Astrocyte (in vitro differentiated cells and primary cell): Measurements from ENCODE around the gene DNAJC17. TPM values are rescaled to one million over a fixed set of nuclear protein-coding genes. Genes with fewer than 3 reads are reported as not detected.

ENCODE experiments used
- DNase-seq: peaks from one replicate; pipeline ENCODE4 v3.0.0-alpha.2; 2010; ENCODE audit warnings: low read depth
- FAIRE-seq: peaks from 2 replicates; lab custom pipeline; 2011; peaks lifted over from hg19 to GRCh38; lab: Jason Lieb, UNC
- H2AFZ ChIP-seq: 2 replicates; pipeline ENCODE4 v1.6.0; 2012; ENCODE audit warnings: low read depth, low read length, inconsistent platforms
- H3K27ac ChIP-seq: 2 replicates; pipeline ENCODE4 v1.5.1; 2011; ENCODE audit warnings: low read depth, low read length, inconsistent platforms
- H3K27me3 ChIP-seq: 2 replicates; pipeline ENCODE4 v1.6.0; 2011; ENCODE audit warnings: low read length, inconsistent platforms; ENCODE audit not compliant: insufficient read depth
- H3K36me3 ChIP-seq: 2 replicates; pipeline ENCODE4 v1.5.1; 2011; ENCODE audit warnings: low read length, inconsistent platforms; ENCODE audit not compliant: insufficient read depth
- H3K4me1 ChIP-seq: 2 replicates; pipeline ENCODE4 v1.5.1; 2011; ENCODE audit warnings: low read length, inconsistent platforms; ENCODE audit not compliant: insufficient read depth
- H3K4me2 ChIP-seq: 2 replicates; pipeline ENCODE4 v1.6.0; 2012; ENCODE audit warnings: low read length, inconsistent platforms
- H3K4me3 ChIP-seq: 2 replicates; pipeline ENCODE4 v1.5.1; 2011; ENCODE audit warnings: low read depth, mild to moderate bottlenecking, low read length, inconsistent platforms; ENCODE audit not compliant: insufficient read depth
- H3K79me2 ChIP-seq: 2 replicates; pipeline ENCODE4 v1.6.0; 2012; ENCODE audit warnings: mild to moderate bottlenecking, low read length, inconsistent platforms; ENCODE audit not compliant: insufficient read depth
- H3K9ac ChIP-seq: 2 replicates; pipeline ENCODE4 v1.6.0; 2012; ENCODE audit warnings: mild to moderate bottlenecking, low read length, inconsistent platforms
- H3K9me3 ChIP-seq: 2 replicates; pipeline ENCODE4 v1.5.1; 2012; ENCODE audit warnings: low read depth, mild to moderate bottlenecking, low read length, inconsistent platforms; ENCODE audit not compliant: insufficient read depth
- H4K20me1 ChIP-seq: 2 replicates; pipeline ENCODE4 v1.6.0; 2012; ENCODE audit warnings: low read length, inconsistent platforms; ENCODE audit not compliant: insufficient read depth
- H3K27ac Mint-ChIP-seq: one replicate; pipeline ENCODE4 v1.8.0; 2021; ENCODE audit warnings: mild to moderate bottlenecking, mixed read lengths; ENCODE audit not compliant: unreplicated experiment
- H3K27me3 Mint-ChIP-seq: one replicate; pipeline ENCODE4 v1.8.0; 2021; ENCODE audit warnings: low read depth, mixed read lengths; ENCODE audit not compliant: unreplicated experiment
- H3K36me3 Mint-ChIP-seq: one replicate; pipeline ENCODE4 v1.8.0; 2021; ENCODE audit warnings: low read depth, mixed read lengths; ENCODE audit not compliant: unreplicated experiment
- H3K4me1 Mint-ChIP-seq: one replicate; pipeline ENCODE4 v1.8.0; 2021; ENCODE audit warnings: low read depth, mixed read lengths; ENCODE audit not compliant: unreplicated experiment
- H3K4me3 Mint-ChIP-seq: one replicate; pipeline ENCODE4 v1.8.0; 2021; ENCODE audit warnings: mild to moderate bottlenecking, moderate library complexity, mixed read lengths; ENCODE audit not compliant: unreplicated experiment
- H3K9me3 Mint-ChIP-seq: one replicate; pipeline ENCODE4 v1.8.0; 2021; ENCODE audit warnings: mild to moderate bottlenecking, mixed read lengths; ENCODE audit not compliant: unreplicated experiment
- EZH2 ChIP-seq: IDR thresholded peaks from 2 replicates; pipeline ENCODE4 v1.6.1; 2012; ENCODE audit warnings: mild to moderate bottlenecking, low read length, inconsistent platforms; ENCODE audit not compliant: insufficient read depth
- total RNA-seq: library from RNA; stranded (reverse); gene quantifications from 2 replicates; pipeline ENCODE4 v1.2.1, GENCODE V29; 2021
- TF ChIP-seq, protein P1 (sequence below): IDR thresholded peaks from 2 replicates; pipeline ENCODE4 v1.5.1; 2011; ENCODE audit warnings: low read depth, mild to moderate bottlenecking, inconsistent platforms, low read length, moderate library complexity; ENCODE audit not compliant: insufficient read depth

The DNAJC17 gene
- total RNA-seq, 1 donor from 2014 or later: 21.0 TPM

DNA sequence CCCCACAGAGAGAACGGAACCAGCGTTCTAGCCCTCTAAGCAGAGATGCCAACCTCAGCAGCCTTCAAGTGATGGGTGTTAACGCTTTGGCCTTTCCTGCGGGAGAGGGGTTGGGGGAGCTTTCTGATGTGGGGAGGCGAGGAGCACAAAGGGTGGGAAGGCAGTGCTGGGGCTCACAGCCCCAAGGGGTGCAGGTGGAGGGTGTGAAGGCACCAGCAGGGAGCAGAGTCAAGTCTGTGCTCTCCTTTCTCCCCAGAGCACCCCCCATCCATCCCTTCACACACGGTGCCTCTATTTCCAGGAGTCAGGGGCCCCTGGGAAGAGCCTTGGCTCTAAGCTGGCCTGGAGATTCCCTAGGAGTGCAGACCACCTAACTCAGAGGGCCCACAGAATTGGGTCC, 33.4 kb downstream of the DNAJC17 start:
- Histone ChIP-seq H3K36me3 (peaks cover 15% of the 10 kb centered on the region), H3K4me3 (no peak overlapping the region), H2AFZ (no peak overlapping the region), H3K9ac (no peak overlapping the region), H3K9me3 (no peaks in the 10 kb centered on the region), H3K27me3 (no peaks in the 10 kb centered on the region), H3K27ac (no peak overlapping the region), H4K20me1 (peaks cover 17% of the 10 kb centered on the region), H3K4me1 (peaks cover 18% of the 10 kb centered on the region), H3K4me2 (no peak overlapping the region), H3K79me2 (no peaks in the 10 kb centered on the region)
- no peak for TF ChIP-seq EZH2
- TF ChIP-seq, protein P1, sequence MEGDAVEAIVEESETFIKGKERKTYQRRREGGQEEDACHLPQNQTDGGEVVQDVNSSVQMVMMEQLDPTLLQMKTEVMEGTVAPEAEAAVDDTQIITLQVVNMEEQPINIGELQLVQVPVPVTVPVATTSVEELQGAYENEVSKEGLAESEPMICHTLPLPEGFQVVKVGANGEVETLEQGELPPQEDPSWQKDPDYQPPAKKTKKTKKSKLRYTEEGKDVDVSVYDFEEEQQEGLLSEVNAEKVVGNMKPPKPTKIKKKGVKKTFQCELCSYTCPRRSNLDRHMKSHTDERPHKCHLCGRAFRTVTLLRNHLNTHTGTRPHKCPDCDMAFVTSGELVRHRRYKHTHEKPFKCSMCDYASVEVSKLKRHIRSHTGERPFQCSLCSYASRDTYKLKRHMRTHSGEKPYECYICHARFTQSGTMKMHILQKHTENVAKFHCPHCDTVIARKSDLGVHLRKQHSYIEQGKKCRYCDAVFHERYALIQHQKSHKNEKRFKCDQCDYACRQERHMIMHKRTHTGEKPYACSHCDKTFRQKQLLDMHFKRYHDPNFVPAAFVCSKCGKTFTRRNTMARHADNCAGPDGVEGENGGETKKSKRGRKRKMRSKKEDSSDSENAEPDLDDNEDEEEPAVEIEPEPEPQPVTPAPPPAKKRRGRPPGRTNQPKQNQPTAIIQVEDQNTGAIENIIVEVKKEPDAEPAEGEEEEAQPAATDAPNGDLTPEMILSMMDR: no peak
- Mint-ChIP-seq H3K4me3 (no peak overlapping the region), H3K9me3 (no peaks in the 10 kb centered on the region), H3K27me3 (no peaks in the 10 kb centered on the region), H3K27ac (no peak overlapping the region), H3K4me1 (peaks cover 14% of the 10 kb centered on the region), H3K36me3 (peaks cover 20% of the 10 kb centered on the region)
- no peak for DNase-seq
- no peak for FAIRE-seq

GRCh38 chr15:40773496-40773895, 33.8 kb downstream of the DNAJC17 start:
- no peaks in the 10 kb centered on the region for H3K9me3 Mint-ChIP-seq

DNA sequence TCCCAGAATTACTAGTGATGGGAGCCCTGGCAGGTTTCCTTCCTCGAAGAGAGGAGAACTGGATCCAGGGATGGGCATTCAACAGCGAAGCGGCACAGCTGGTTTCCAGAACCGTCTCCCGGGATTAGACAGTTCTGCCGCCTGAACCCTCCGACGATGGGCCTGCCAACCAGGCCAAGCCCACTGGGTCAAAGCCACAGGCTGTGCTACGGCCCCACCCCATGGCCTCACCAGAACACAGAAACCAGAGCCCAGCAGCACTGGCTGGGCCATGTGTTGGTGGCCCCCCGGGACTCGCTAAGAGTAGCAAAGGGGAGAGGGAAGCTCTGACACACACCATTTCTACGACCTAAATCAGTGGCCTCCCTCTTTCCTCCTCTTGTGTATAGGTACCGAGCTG, 35.3 kb downstream of the DNAJC17 start:
- H2AFZ ChIP-seq: no peak overlapping the region
- H3K4me3 Mint-ChIP-seq: no peak overlapping the region
- no peak overlapping the region for H3K4me2 ChIP-seq
- peaks cover 17% of the 10 kb centered on the region for H3K4me1 Mint-ChIP-seq
- H3K36me3 ChIP-seq: peaks cover 14% of the 10 kb centered on the region
- H3K27me3 Mint-ChIP-seq: no peaks in the 10 kb centered on the region
- no peaks in the 10 kb centered on the region for H3K9me3 ChIP-seq
- H3K4me1 ChIP-seq: peaks cover 31% of the 10 kb centered on the region
- H3K27ac ChIP-seq: no peak overlapping the region
- TF ChIP-seq EZH2: no peak
- TF ChIP-seq, protein P1: no peak
- peaks cover 20% of the 10 kb centered on the region for H3K36me3 Mint-ChIP-seq
- DNase-seq (no peak), FAIRE-seq (no peak)
- H3K79me2 ChIP-seq: no peaks in the 10 kb centered on the region
- no peak overlapping the region for H3K4me3 ChIP-seq
- peaks cover 25% of the 10 kb centered on the region for H4K20me1 ChIP-seq
- H3K27ac Mint-ChIP-seq: no peak overlapping the region
- H3K9ac ChIP-seq: no peak overlapping the region
- H3K9me3 Mint-ChIP-seq: no peaks in the 10 kb centered on the region
- H3K27me3 ChIP-seq: no peaks in the 10 kb centered on the region

More at GRCh38 chr15:40773496-40773895, 33.8 kb downstream of the DNAJC17 start:
- Histone ChIP-seq H3K4me1 (peaks cover 22% of the 10 kb centered on the region), H3K36me3 (peaks cover 14% of the 10 kb centered on the region), H3K79me2 (no peaks in the 10 kb centered on the region), H3K27ac (no peak overlapping the region), H3K9ac (no peak overlapping the region), H3K4me3 (no peak overlapping the region), H3K27me3 (no peaks in the 10 kb centered on the region), H2AFZ (no peak overlapping the region), H4K20me1 (peaks cover 21% of the 10 kb centered on the region), H3K9me3 (no peaks in the 10 kb centered on the region), H3K4me2 (no peak overlapping the region)
- DNase-seq: no peak
- Mint-ChIP-seq H3K36me3 (peaks cover 20% of the 10 kb centered on the region), H3K27ac (no peak overlapping the region), H3K4me1 (peaks cover 14% of the 10 kb centered on the region), H3K27me3 (no peaks in the 10 kb centered on the region), H3K4me3 (no peak overlapping the region)
- FAIRE-seq: no peak
- TF ChIP-seq, protein P1: no peak
- TF ChIP-seq EZH2: no peak
